Femur (tissue), 1 donor: ENCODE measurements around the gene MYLK3.

Source experiments
- DNase-seq: peaks from one replicate; pipeline ENCODE4 v3.0.0-alpha.2; 2017

The MYLK3 gene

GRCh38 chr16:46721885-46722284 lies 26.3 kb downstream of the MYLK3 start:
- no peak for DNase-seq

- no peak for DNase-seq
Measured at GRCh38 chr16:46720619-46721018, 27.5 kb downstream of the MYLK3 start.

GRCh38 chr16:46719528-46719927 lies 28.6 kb downstream of the MYLK3 start:
- no peak for DNase-seq

- no peak for DNase-seq
Measured at GRCh38 chr16:46718214-46718613, 29.9 kb downstream of the MYLK3 start.

- DNase-seq: no peak
Measured at GRCh38 chr16:46717692-46718091, 30.5 kb downstream of the MYLK3 start.

- DNase-seq: no peak
Measured at GRCh38 chr16:46715769-46716305, 32.3 kb downstream of the MYLK3 start.

- no peak for DNase-seq
Measured at GRCh38 chr16:46714797-46715591, 33.1 kb downstream of the MYLK3 start.

- no peak for DNase-seq
Measured at GRCh38 chr16:46713634-46714033, 34.5 kb downstream of the MYLK3 start.

GRCh38 chr16:46712911-46713310 lies 35.2 kb downstream of the MYLK3 start:
- no peak for DNase-seq

GRCh38 chr16:46711106-46712058 lies 36.8 kb downstream of the MYLK3 start:
- DNase-seq: no peak

GRCh38 chr16:46709469-46710005 lies 38.6 kb downstream of the MYLK3 start:
- no peak for DNase-seq

- DNase-seq: no peak
Measured at GRCh38 chr16:46706642-46707041, 41.5 kb downstream of the MYLK3 start.

- DNase-seq: no peak
Measured at GRCh38 chr16:46702030-46702429, 46.1 kb downstream of the MYLK3 start.

- no peak for DNase-seq
Measured at GRCh38 chr16:46701615-46702014, 46.5 kb downstream of the MYLK3 start.

- no peak for DNase-seq
Measured at GRCh38 chr16:46700048-46700447, 48.1 kb downstream of the MYLK3 start.

- no peak for DNase-seq
Measured at GRCh38 chr16:46696957-46697356, 51.2 kb downstream of the MYLK3 start.

- DNase-seq: no peak
Measured at GRCh38 chr16:46695937-46696336, 52.2 kb downstream of the MYLK3 start.

GRCh38 chr16:46693598-46693997 lies 54.5 kb downstream of the MYLK3 start:
- DNase-seq: no peak

- DNase-seq: no peak
Measured at GRCh38 chr16:46691726-46692125, 56.4 kb downstream of the MYLK3 start.

GRCh38 chr16:46690281-46691178 lies 57.6 kb downstream of the MYLK3 start:
- DNase-seq: no peak

GRCh38 chr16:46689365-46690280 lies 58.5 kb downstream of the MYLK3 start, which contains the start of gene ORC6:
ORC6 (plus strand) TSS chr16:46689659; CDS start chr16:46689706, 47 bp downstream.
- peak; percentile 98 for DNase-seq
